GM06990 (cell line): Measurements from ENCODE around the gene DAPK3.
A peak's percentile ranks its signal among the peaks of the same experiment; 100 is the strongest.
"Not testable (repeated sequence)": the region's sequence is repeated elsewhere in the genome, so short reads cannot be mapped to it uniquely, and the experiment has no call there.

Experiments
- DNase-seq: peaks from one replicate; pipeline ENCODE4 v3.0.0-alpha.2; 2011; ENCODE audit not compliant: insufficient read length; ENCODE audit errors: extremely low read depth
- H3K27me3 ChIP-seq: replicated peaks from 2 replicates; pipeline ENCODE4 v1.6.0; 2011; ENCODE audit warnings: low read length; ENCODE audit not compliant: control insufficient read depth, insufficient read depth
- H3K36me3 ChIP-seq: 2 replicates; pipeline ENCODE4 v1.5.1; 2011; ENCODE audit warnings: low read length; ENCODE audit not compliant: control insufficient read depth, insufficient read depth
- H3K4me3 ChIP-seq: replicated peaks from 2 replicates; pipeline ENCODE4 v1.5.1; 2011; ENCODE audit warnings: low read depth, mild to moderate bottlenecking, control low read depth, low read length
- TF ChIP-seq, protein P1 (sequence below): IDR thresholded peaks from 2 replicates; pipeline ENCODE4 v1.5.1; 2011; ENCODE audit warnings: low read length, control low read depth, mild to moderate bottlenecking, inconsistent platforms; ENCODE audit not compliant: insufficient read depth, poor library complexity, severe bottlenecking

DAPK3 gene

DNA sequence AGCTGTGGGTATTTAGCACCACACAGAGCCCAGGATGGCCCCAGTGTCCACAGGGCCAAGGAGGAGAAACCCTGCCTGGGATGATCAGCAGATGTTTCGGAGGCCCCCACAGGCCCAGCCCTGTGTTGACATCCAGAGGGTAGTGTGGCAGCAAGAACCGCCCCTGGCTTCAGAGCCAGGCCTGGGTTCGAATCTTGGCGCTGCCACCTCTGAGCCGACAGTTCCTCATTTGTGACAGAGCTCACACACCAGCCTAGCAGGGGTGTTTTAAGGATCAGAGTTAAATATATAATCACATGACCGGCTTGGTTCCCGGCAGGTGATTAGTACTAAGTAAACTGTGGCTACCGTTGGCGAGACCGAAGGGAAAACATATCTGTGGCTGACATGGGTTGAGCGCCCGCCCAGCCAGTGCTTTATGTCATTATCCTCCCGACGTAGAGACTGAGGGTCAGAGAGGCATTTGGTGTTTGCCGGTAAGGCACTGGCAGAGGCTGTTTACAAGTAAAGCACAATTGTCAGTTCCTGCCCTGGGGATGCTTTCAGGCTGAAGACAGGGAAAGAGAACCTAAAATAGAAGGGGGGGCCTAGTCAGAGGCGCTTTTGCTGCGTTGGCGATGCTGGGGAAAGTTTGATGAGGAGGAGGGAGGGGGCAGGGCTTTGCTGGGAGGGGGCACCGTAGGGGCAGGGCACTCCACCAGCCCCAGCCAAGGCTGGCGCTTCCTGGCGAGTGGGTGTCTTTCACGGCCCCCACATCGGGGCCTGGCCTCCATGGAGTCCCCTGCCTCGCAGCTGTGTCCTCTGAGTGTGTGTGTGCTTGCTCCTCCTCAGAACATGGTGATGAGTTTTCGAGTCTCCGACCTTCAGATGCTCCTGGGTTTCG is 41.4 kb upstream of the DAPK3 start:
- no peak for DNase-seq

DNA sequence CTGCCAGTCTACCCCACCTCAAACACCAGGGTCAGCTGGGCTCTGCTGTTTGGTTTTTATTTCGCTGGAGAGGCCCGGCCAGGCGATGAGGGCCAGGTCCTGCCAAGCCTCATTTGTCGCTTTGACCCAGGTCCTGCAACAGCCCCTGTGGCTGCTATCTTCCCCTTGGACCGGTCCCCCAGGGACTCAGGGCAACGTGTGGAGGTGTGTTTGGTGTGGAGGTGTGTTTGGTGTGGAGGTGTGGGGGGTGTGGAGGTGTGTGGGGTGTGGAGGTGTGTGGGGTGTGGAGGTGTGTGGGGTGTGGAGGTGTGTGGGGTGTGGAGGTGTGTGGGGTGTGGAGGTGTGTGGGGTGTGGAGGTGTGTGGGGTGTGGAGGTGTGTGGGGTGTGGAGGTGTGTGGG is 40.5 kb upstream of the DAPK3 start:
- H3K4me3 ChIP-seq, DNase-seq, H3K27me3 ChIP-seq: not testable (repeated sequence)
- peaks cover 16% of the 10 kb centered on the region for H3K36me3 ChIP-seq

More for the DNA sequence above, 41.4 kb upstream of the DAPK3 start:
- Histone ChIP-seq H3K4me3 (no peak overlapping the region), H3K36me3 (peaks cover 19% of the 10 kb centered on the region), H3K27me3 (no peaks in the 10 kb centered on the region)
- TF ChIP-seq, protein P1, sequence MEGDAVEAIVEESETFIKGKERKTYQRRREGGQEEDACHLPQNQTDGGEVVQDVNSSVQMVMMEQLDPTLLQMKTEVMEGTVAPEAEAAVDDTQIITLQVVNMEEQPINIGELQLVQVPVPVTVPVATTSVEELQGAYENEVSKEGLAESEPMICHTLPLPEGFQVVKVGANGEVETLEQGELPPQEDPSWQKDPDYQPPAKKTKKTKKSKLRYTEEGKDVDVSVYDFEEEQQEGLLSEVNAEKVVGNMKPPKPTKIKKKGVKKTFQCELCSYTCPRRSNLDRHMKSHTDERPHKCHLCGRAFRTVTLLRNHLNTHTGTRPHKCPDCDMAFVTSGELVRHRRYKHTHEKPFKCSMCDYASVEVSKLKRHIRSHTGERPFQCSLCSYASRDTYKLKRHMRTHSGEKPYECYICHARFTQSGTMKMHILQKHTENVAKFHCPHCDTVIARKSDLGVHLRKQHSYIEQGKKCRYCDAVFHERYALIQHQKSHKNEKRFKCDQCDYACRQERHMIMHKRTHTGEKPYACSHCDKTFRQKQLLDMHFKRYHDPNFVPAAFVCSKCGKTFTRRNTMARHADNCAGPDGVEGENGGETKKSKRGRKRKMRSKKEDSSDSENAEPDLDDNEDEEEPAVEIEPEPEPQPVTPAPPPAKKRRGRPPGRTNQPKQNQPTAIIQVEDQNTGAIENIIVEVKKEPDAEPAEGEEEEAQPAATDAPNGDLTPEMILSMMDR, result no peak

DNA sequence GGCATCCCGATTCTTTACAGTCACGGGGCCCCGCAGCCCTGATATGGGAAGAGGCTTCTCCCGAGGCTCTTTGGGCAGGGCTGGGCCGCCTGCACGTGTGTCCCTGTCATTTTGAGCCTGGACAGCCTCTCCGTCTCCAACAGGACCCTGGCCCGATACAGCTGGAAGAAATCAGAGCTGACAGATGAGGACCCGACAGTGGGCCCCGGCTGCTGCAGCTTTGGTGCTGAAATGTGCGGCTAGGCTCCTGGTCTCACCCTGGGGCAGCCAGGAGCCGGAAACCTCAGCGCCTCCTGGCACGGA is 39.9 kb upstream of the DAPK3 start:
- Histone ChIP-seq H3K4me3 (no peak overlapping the region), H3K36me3 (peaks cover 16% of the 10 kb centered on the region), H3K27me3 (no peaks in the 10 kb centered on the region)
- TF ChIP-seq, protein P1, result no peak
- DNase-seq, result no peak

DNA sequence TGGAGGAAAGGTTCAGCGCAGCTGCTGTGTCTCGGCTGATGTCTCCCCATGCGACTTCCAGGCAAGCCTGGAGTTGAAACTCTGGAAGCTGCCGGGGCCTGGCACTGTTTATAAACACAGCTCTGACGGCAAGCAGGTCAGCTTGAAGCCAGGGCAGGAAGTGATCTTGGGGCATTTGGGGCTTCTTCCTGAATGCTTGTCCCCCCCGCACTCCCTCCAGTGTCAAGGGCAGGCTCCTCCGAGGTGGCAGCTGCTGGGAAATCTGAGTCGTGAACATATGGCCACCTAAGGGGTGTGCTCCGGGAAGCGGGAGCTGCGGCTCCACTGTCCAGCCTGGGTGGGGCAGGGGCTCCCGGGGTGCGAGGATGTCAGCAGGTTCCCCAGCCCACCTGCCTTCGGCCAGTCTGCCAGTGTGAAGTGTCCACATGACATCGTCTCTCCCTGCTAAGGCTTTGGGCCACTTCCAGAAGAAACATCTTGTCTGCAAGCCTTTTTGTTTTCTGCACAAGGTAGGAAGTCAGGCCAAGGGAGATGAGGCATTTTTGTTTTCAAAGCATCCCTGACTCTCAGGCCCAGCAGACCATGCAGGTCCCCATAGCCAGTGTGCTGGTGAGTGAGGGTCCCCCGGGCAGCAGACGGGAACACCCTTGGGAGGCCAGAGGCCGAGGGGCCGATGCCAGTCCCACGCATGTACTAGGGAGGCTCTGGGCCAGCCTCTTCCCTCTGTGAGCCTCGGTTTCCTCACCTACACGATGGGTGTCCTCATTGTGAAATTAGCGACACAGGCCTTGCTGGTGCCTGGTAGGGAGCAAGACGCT is 39.3 kb upstream of the DAPK3 start:
- TF ChIP-seq, protein P1, result no peak
- H3K36me3 ChIP-seq, result peaks cover 13% of the 10 kb centered on the region

DNA sequence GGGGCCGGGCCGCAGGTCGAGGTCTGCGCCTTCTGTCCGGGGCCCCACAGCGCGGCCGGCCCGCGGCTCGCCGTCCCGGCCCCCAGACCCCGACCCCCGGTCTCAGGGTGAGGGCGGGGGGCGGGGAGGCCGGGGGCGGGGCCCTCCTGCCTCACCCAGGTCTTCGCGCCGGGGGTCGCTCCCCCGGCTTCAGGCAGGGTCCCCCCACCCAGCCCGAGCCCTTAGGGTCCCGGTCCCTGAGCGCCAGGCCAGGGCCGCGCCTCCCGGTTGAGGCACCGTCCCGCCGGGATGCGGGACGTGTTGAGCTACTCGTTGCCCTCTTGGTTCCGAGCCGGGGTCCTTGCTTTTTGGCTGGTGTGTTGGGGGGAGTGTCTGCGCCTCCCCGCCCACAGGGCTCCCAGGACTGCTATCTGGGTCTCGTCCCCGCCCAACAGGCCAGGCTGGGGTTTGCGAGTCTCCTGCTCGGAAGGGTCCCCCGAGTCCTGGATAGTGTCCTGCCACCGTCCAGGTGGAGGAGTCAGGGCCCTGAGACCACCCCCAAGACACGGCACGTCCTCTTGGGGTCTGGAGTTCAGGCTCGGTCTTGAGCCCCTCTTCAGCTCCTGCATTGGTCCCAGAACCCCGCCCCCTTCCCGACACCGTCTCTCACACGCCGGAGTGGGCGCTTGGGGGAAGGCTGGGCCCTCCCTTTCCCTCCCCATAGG is 37.1 kb upstream of the DAPK3 start:
- Histone ChIP-seq H3K4me3 (peak overlapping the region; percentile 97), H3K27me3 (no peaks in the 10 kb centered on the region), H3K36me3 (peaks cover 2% of the 10 kb centered on the region)
- no peak for DNase-seq
- TF ChIP-seq, protein P1, result no peak

More for the DNA sequence above, 39.3 kb upstream of the DAPK3 start:
- no peak for DNase-seq
- Histone ChIP-seq H3K27me3 (no peaks in the 10 kb centered on the region), H3K4me3 (no peak overlapping the region)
